Measurements from ENCODE around the gene MYO6.

DNA sequence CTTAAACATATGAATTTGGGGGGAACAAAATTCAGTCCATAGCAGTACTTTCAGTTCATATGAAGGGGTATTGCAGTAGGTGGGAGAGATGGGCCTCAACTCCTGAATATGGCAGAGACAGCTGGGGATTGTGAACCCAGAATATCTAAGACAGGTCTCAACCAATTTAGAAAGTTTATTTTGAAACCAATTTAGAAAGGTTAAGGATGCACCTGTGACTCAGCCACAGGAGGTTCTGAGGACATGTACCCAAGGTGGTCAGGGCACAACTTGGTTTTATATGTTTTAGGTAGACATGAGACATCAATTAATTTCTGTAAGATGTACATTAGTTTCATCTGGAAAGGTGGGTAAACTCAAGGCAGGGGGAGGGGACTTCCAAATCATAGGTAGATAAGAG is 59.5 kb downstream of the MYO6 start:
- TF ChIP-seq CTCF (conservative IDR thresholded peaks at IDR 0.05 in 1 of 2, IDR thresholded peaks at IDR 0.05 in 1 of 2; ENCODE audit: extremely low read depth in 1 of 2, insufficient read depth in 1 of 2, low read depth in 1 of 2, low read length in 2 of 2): no peak
- TF ChIP-seq EZH2 (IDR thresholded peaks at IDR 0.05; ENCODE audit: borderline replicate concordance, low read length): no peak

Data from mammary epithelial cell (primary cell).